HG02885 (cell line): ENCODE measurements around the gene COLEC11.
A peak's percentile ranks its signal among the peaks of the same experiment; 100 is the strongest.
"Not testable (repeated sequence)": the region's sequence is repeated elsewhere in the genome, so short reads cannot be mapped to it uniquely, and the experiment has no call there.

Experiments used
- ATAC-seq: cut with Tn5 transposase; IDR thresholded peaks from one replicate; pipeline ENCODE4 v1.9.1; 2021; ENCODE audit warnings: mild to moderate bottlenecking; ENCODE audit not compliant: unreplicated experiment, poor library complexity

The COLEC11 gene

GRCh38 chr2:3619661-3620060, 24.7 kb downstream of the COLEC11 start:
- not testable (repeated sequence) for ATAC-seq

- ATAC-seq = no peak
Observed at GRCh38 chr2:3620834-3621233, 25.9 kb downstream of the COLEC11 start.

- no peak for ATAC-seq
Observed at GRCh38 chr2:3622967-3623366, 28.1 kb downstream of the COLEC11 start.

- ATAC-seq = peak; percentile 88
Observed at GRCh38 chr2:3624059-3624794, 29.3 kb downstream of the COLEC11 start.

GRCh38 chr2:3625186-3625585, 30.3 kb downstream of the COLEC11 start:
- ATAC-seq = no peak

- no peak for ATAC-seq
Observed at GRCh38 chr2:3626118-3626811, 31.4 kb downstream of the COLEC11 start.

- ATAC-seq = no peak
Observed at GRCh38 chr2:3626812-3627499, 32.0 kb downstream of the COLEC11 start.

GRCh38 chr2:3627500-3628100, 32.7 kb downstream of the COLEC11 start:
- no peak for ATAC-seq

GRCh38 chr2:3628241-3628679, 33.3 kb downstream of the COLEC11 start:
- ATAC-seq = no peak

GRCh38 chr2:3628800-3629199, 33.9 kb downstream of the COLEC11 start:
- no peak for ATAC-seq

GRCh38 chr2:3630631-3631030, 35.7 kb downstream of the COLEC11 start:
- ATAC-seq = no peak

- no peak for ATAC-seq
Observed at GRCh38 chr2:3631161-3631850, 36.4 kb downstream of the COLEC11 start.

GRCh38 chr2:3631851-3632659, 37.1 kb downstream of the COLEC11 start:
- no peak for ATAC-seq

GRCh38 chr2:3633089-3633981, 38.4 kb downstream of the COLEC11 start:
- ATAC-seq = no peak

- ATAC-seq = no peak
Observed at GRCh38 chr2:3633982-3634595, 39.2 kb downstream of the COLEC11 start.

- no peak for ATAC-seq
Observed at GRCh38 chr2:3634596-3635121, 39.7 kb downstream of the COLEC11 start.

- no peak for ATAC-seq
Observed at GRCh38 chr2:3635171-3635974, 40.5 kb downstream of the COLEC11 start.
